HG02588 (cell line): Measurements from ENCODE around the gene ADAMTS14.

ENCODE experiments used
- ATAC-seq: cut with Tn5 transposase; IDR thresholded peaks from one replicate; pipeline ENCODE4 v1.9.1; 2021; ENCODE audit warnings: mild to moderate bottlenecking, moderate library complexity; ENCODE audit not compliant: unreplicated experiment

ADAMTS14 gene

GRCh38 chr10:70782086-70782745, 109.9 kb downstream of the ADAMTS14 start:
- ATAC-seq = no peak

- ATAC-seq = no peak
Measured at GRCh38 chr10:70782746-70783680, 110.7 kb downstream of the ADAMTS14 start.

GRCh38 chr10:70784016-70784415, 111.7 kb downstream of the ADAMTS14 start:
- no peak for ATAC-seq

GRCh38 chr10:70784471-70784870, 112.2 kb downstream of the ADAMTS14 start:
- ATAC-seq = no peak

- ATAC-seq = no peak
Measured at GRCh38 chr10:70785190-70785589, 112.9 kb downstream of the ADAMTS14 start, which contains the start of gene TBATA. Gene TBATA, minus strand, starts transcription at chr10:70785377. Its CDS starts 1,998 bp downstream, at chr10:70783379.

GRCh38 chr10:70786799-70787415, 114.6 kb downstream of the ADAMTS14 start:
- ATAC-seq = no peak

- ATAC-seq = no peak
Measured at GRCh38 chr10:70791386-70792039, 119.2 kb downstream of the ADAMTS14 start.

- no peak for ATAC-seq
Measured at GRCh38 chr10:70795613-70796012, 123.3 kb downstream of the ADAMTS14 start.

GRCh38 chr10:70797840-70798239, 125.5 kb downstream of the ADAMTS14 start:
- no peak for ATAC-seq

- no peak for ATAC-seq
Measured at GRCh38 chr10:70799124-70799523, 126.8 kb downstream of the ADAMTS14 start.

- ATAC-seq = no peak
Measured at GRCh38 chr10:70801854-70802253, 129.5 kb downstream of the ADAMTS14 start.

GRCh38 chr10:70803775-70804420, 131.6 kb downstream of the ADAMTS14 start:
- ATAC-seq = no peak

- no peak for ATAC-seq
Measured at GRCh38 chr10:70804421-70804808, 132.1 kb downstream of the ADAMTS14 start.

GRCh38 chr10:70805619-70806215, 133.4 kb downstream of the ADAMTS14 start:
- ATAC-seq = no peak

GRCh38 chr10:70806841-70807240, 134.5 kb downstream of the ADAMTS14 start:
- no peak for ATAC-seq

- no peak for ATAC-seq
Measured at GRCh38 chr10:70807556-70807955, 135.2 kb downstream of the ADAMTS14 start.

- ATAC-seq = no peak
Measured at GRCh38 chr10:70809011-70809611, 136.8 kb downstream of the ADAMTS14 start.

GRCh38 chr10:70809726-70810125, 137.4 kb downstream of the ADAMTS14 start:
- no peak for ATAC-seq

GRCh38 chr10:70810967-70811366, 138.7 kb downstream of the ADAMTS14 start:
- no peak for ATAC-seq

- no peak for ATAC-seq
Measured at GRCh38 chr10:70811881-70812280, 139.6 kb downstream of the ADAMTS14 start.
